IMR-90 (cell line): ENCODE results near the gene MCL1. TPM values are rescaled to one million over a fixed set of nuclear protein-coding genes. Genes with fewer than 3 reads are reported as not detected.

Experiments used
- ATAC-seq: fragments of 200-7000 bp; cut with Tn5 transposase; 2 replicates; pipeline ENCODE4 v1.9.1; 2020; ENCODE audit warnings: low read depth, mild to moderate bottlenecking, moderate library complexity
- BruUV-seq: library from RNA; stranded (reverse); fragments of 400-500 nt; replicated peaks from 2 replicates; lab custom pipeline; 2021; lab: Mats Ljungman, UMichigan
- CTCF ChIA-PET: fragments of 300-600 bp; formaldehyde crosslinking; extraction: SDS; loops from one replicate; lab custom pipeline; 2021; ENCODE audit warnings: antibody characterized with exemption; lab: Yijun Ruan, JAX
- POLR2A ChIA-PET: fragments of 300-600 bp; sonication (Branson Sonifier 250); formaldehyde crosslinking; loops from one replicate; lab custom pipeline; 2022; ENCODE audit warnings: antibody characterized with exemption; ENCODE audit not compliant: unreplicated experiment; lab: Charles Lee
- DNase-seq: peaks from one replicate; pipeline ENCODE4 v3.0.0; 2013
- H2AFZ ChIP-seq: replicated peaks from 2 replicates; pipeline ENCODE3; 2013; ENCODE audit warnings: low read length, mild to moderate bottlenecking; ENCODE audit not compliant: poor library complexity
- H2AK5ac ChIP-seq: 2 replicates; pipeline ENCODE4 v1.6.1; 2013; ENCODE audit warnings: low read depth, low read length, inconsistent platforms
- H2AK9ac ChIP-seq: replicated peaks from 2 replicates; pipeline ENCODE3; 2013; ENCODE audit warnings: mild to moderate bottlenecking, low read depth, low read length, moderate library complexity; ENCODE audit not compliant: poor library complexity
- H2BK120ac ChIP-seq: 2 replicates; pipeline ENCODE4 v1.6.1; 2013; ENCODE audit warnings: low read depth, low read length, inconsistent platforms
- H2BK15ac ChIP-seq: 3 replicates; pipeline ENCODE4 v1.6.1; 2013; ENCODE audit warnings: low read depth, low read length, inconsistent platforms
- H2BK20ac ChIP-seq: 2 replicates; pipeline ENCODE4 v1.6.1; 2013; ENCODE audit warnings: low read depth, mild to moderate bottlenecking, inconsistent platforms, low read length, moderate library complexity
- H2BK5ac ChIP-seq: 2 replicates; pipeline ENCODE4 v1.6.1; 2013; ENCODE audit warnings: mild to moderate bottlenecking, low read depth, low read length, inconsistent platforms; ENCODE audit not compliant: poor library complexity, severe bottlenecking
- H3K14ac ChIP-seq: replicated peaks from 2 replicates; pipeline ENCODE4 v1.6.1; 2013; ENCODE audit warnings: low read depth, low read length, inconsistent platforms
- H3K18ac ChIP-seq: 2 replicates; pipeline ENCODE4 v1.6.1; 2013; ENCODE audit warnings: low read depth, low read length, control low read depth
- H3K23ac ChIP-seq: 2 replicates; pipeline ENCODE4 v1.6.1; 2013; ENCODE audit warnings: low read depth, low read length, inconsistent platforms
- H3K27ac ChIP-seq: 2 replicates; pipeline ENCODE4 v1.5.1; 2013; ENCODE audit warnings: mild to moderate bottlenecking, control low read depth, low read length; ENCODE audit not compliant: insufficient read depth
- H3K27me3 ChIP-seq: 2 replicates; pipeline ENCODE4 v1.6.1; 2013; ENCODE audit warnings: low read length; ENCODE audit not compliant: control insufficient read depth, insufficient read depth
- H3K36me3 ChIP-seq: 2 replicates; pipeline ENCODE4 v1.6.1; 2013; ENCODE audit warnings: low read length, mixed read lengths; ENCODE audit not compliant: control insufficient read depth, insufficient read depth
- H3K4ac ChIP-seq: 2 replicates; pipeline ENCODE4 v1.6.1; 2013; ENCODE audit warnings: low read depth, low read length, inconsistent platforms
- H3K4me1 ChIP-seq: 2 replicates; pipeline ENCODE4 v1.6.1; 2013; ENCODE audit warnings: low read length, mixed read lengths; ENCODE audit not compliant: control insufficient read depth, insufficient read depth
- H3K4me2 ChIP-seq: 2 replicates; pipeline ENCODE4 v1.6.1; 2013; ENCODE audit warnings: low read depth, mild to moderate bottlenecking, control low read depth, low read length, moderate library complexity
- H3K4me3 ChIP-seq: 2 replicates; pipeline ENCODE4 v1.5.1; 2013; ENCODE audit warnings: low read depth, mild to moderate bottlenecking, control low read depth, low read length, moderate library complexity; ENCODE audit not compliant: insufficient read depth
- H3K56ac ChIP-seq: 2 replicates; pipeline ENCODE4 v1.6.1; 2013; ENCODE audit warnings: low read length, inconsistent platforms; ENCODE audit not compliant: insufficient read depth; ENCODE audit errors: extremely low read depth
- H3K79me1 ChIP-seq, 2 experiments: 2 replicates each; pipeline ENCODE4 v1.6.1; 2013; ENCODE audit warnings: low read length in 2 of 2, inconsistent platforms in 1 of 2, low read depth in 1 of 2
- H3K9ac ChIP-seq: 2 replicates; pipeline ENCODE4 v1.6.1; 2013; ENCODE audit warnings: low read depth, low read length, control low read depth
- H3K9me1 ChIP-seq: 2 replicates; pipeline ENCODE4 v1.6.1; 2013; ENCODE audit warnings: low read length, inconsistent platforms; ENCODE audit not compliant: insufficient read depth
- H3K9me3 ChIP-seq: 2 replicates; pipeline ENCODE4 v1.6.1; 2013; ENCODE audit warnings: low read length; ENCODE audit not compliant: control insufficient read depth, insufficient read depth
- H4K20me1 ChIP-seq: 2 replicates; pipeline ENCODE4 v1.6.1; 2013; ENCODE audit warnings: low read length, inconsistent platforms; ENCODE audit not compliant: insufficient read depth
- H4K5ac ChIP-seq: 2 replicates; pipeline ENCODE4 v1.6.1; 2013; ENCODE audit warnings: mild to moderate bottlenecking, low read depth, low read length, control low read depth
- H4K8ac ChIP-seq, 2 experiments: 2 replicates each; pipeline ENCODE4 v1.6.1; 2013; ENCODE audit warnings: low read depth in 2 of 2, low read length in 2 of 2, control low read depth in 1 of 2, inconsistent platforms in 1 of 2
- H4K91ac ChIP-seq: 2 replicates; pipeline ENCODE4 v1.6.1; 2013; ENCODE audit warnings: low read depth, low read length, inconsistent platforms; ENCODE audit not compliant: insufficient read depth
- BHLHE40 ChIP-seq: fragments of 150-350 bp; IDR thresholded peaks from 2 replicates; pipeline ENCODE4 v1.6.1; 2016; ENCODE audit warnings: mild to moderate bottlenecking, low read depth, low read length
- CEBPB ChIP-seq: IDR thresholded peaks from 2 replicates; pipeline ENCODE4 v1.6.1; 2012; ENCODE audit warnings: low read depth, low read length, improper control_type of control experiment
- CHD1 ChIP-seq: IDR thresholded peaks from 2 replicates; pipeline ENCODE4 v1.6.1; 2012; ENCODE audit warnings: low read depth, low read length, improper control_type of control experiment
- POLR2A ChIP-seq: IDR thresholded peaks from 2 replicates; pipeline ENCODE4 v1.6.1; 2012; ENCODE audit warnings: mild to moderate bottlenecking, low read depth, low read length
- RFX5 ChIP-seq: IDR thresholded peaks from 2 replicates; pipeline ENCODE4 v1.8.0; 2012; ENCODE audit warnings: low read depth, mild to moderate bottlenecking, low read length, moderate library complexity
- WGBS, 2 experiments: methylation state at CpG; one replicate each; pipeline versions ENCODE4 v1.1.5 to v1.1.7; 2013; ENCODE audit warnings: missing lambda C conversion rate in 2 of 2; ENCODE audit not compliant: insufficient read length in 1 of 2; ENCODE audit errors: extremely low coverage in 2 of 2; 5-methylcytosine and 5-hydroxymethylcytosine counted together
- dilution Hi-C: fragments of 300-500 bp; cut with HindIII; formaldehyde crosslinking; loops from one replicate; pipeline ENCODE4 v1.14.3; 2018; ENCODE audit warnings: low sequenced_read_pairs; ENCODE audit not compliant: unreplicated experiment
- in situ Hi-C: fragments of 300-500 bp; cut with MboI; formaldehyde crosslinking; loops from 3 replicates; pipeline ENCODE4 v1.14.3; 2019; ENCODE audit warnings: low sequenced_read_pairs, inconsistent platforms, mixed read lengths
- intact Hi-C: fragments of 100-400 bp; cut with micrococcal nuclease; formaldehyde crosslinking; loops from 2 replicates; pipeline ENCODE4 v1.10.0; 2022
- polyA plus RNA-seq, 3 experiments: library from polyadenylated mRNA; depleted of rRNA; stranded (reverse); fragments of >200 nt; gene quantifications; 2 replicates each; pipeline ENCODE4 v1.2.3, GENCODE V29; 2012; ENCODE audit warnings: low replicate concordance in 1 of 3
- total RNA-seq: library from RNA; depleted of rRNA; stranded (reverse); fragments of >200 nt; gene quantifications from 2 replicates; pipeline ENCODE4 v1.2.3, GENCODE V29; 2012

MCL1 gene
- total and polyA plus RNA-seq, 2 of the 4 experiments (the other 2 are of a cell fraction), result 79.5 to 142 TPM

- Histone ChIP-seq H4K5ac (no peak overlapping the region), H3K27ac (peak overlapping the region; percentile 42; the same call in 1 of the 2 replicates), H3K14ac (peak overlapping the region; percentile 58; the same call in 1 of the 2 replicates), H3K4me1 (peaks cover 12% of the 10 kb centered on the region), H4K20me1 (peaks cover 86% of the 10 kb centered on the region), H2BK15ac (no peak overlapping the region), H2BK120ac (no peak overlapping the region), H2BK5ac (peak overlapping the region; percentile 49), H3K4me3 (peak overlapping the region; percentile 93), H3K9ac (peak overlapping the region; percentile 45), H2BK20ac (no peak overlapping the region), H3K9me3 (no peaks in the 10 kb centered on the region), H2AK5ac (no peak overlapping the region), H3K23ac (peak overlapping the region; percentile 60; the same call in 1 of the 2 replicates), H3K18ac (peak overlapping the region; percentile 17; the same call in 1 of the 2 replicates), H3K36me3 (peaks cover 55% of the 10 kb centered on the region), H4K8ac (no peak overlapping the region), H2AFZ (no peak overlapping the region), H4K91ac (no peak overlapping the region), H3K4me2 (peak overlapping the region; percentile 99), H3K56ac (no peak overlapping the region), H3K9me1 (peaks cover 9% of the 10 kb centered on the region), H3K4ac (no peak overlapping the region), H2AK9ac (no peak overlapping the region), H3K79me1 (peaks cover 6 to 25% of the 10 kb centered on the region in 2 experiments; a peak in 3 of 4 replicates), H3K27me3 (no peaks in the 10 kb centered on the region)
- ChIA-PET POLR2A (interaction anchor here (0.6 to 1.7 kb wide), 3 partner anchors 14 to 373 kb away, joined by 4 to 10 read pairs (median 4); no protein-coding TSS in a partner anchor), CTCF (no interaction called here)
- dilution Hi-C loops (no loop called here), in situ Hi-C loops (loop anchor here (5.0 kb wide), 1 partner anchor 37 kb away; no protein-coding TSS in a partner anchor), intact Hi-C loops (no loop called here)
- ATAC-seq (no peak), DNase-seq (peak; percentile 23)
- WGBS, 2 experiments, result no CpG with 5 or more reads among the region's 1 CpG
- TF ChIP-seq CEBPB (peak; percentile 90), CHD1 (peak; percentile 92), RFX5 (no peak), POLR2A (peak; percentile 44), BHLHE40 (no peak)
- BruUV-seq, result no TSS peak
These were observed 3.7 kb downstream of the MCL1 start for GRCh38 chr1:150575518-150576366.
